ENCODE measurements around the gene CFTR.

Gene CFTR

GRCh38 chr7:117656806-117657205 lies 177.0 kb downstream of the CFTR start:
- DNase-seq = no peak

DNA sequence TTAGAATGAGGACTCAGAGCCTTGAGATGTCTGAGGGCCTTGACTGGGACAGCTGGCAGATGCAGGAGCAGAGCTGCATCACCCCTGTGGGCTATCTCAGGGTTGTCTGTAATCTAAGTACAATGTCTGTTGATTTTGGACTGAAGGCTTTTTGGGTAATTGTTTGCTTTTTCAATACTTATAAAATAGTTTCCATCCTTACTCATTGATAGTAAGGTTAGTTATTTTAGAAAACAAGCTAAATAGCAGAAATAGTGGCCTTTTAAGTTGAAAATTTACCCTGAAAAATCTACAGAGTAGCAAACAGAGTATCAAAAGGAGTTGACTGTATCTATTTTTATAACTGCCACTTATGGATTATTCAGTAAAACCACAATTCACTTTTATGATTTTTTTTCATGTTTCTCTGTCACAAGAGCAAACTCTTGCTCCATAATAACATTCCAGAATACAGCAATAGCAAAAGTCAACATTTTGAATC lies 179.7 kb downstream of the CFTR start:
- DNase-seq = no peak

- no peak for DNase-seq
These were observed 181.5 kb downstream of the CFTR start for GRCh38 chr7:117661328-117661727.

GRCh38 chr7:117664047-117664446 lies 184.2 kb downstream of the CFTR start:
- no peak for DNase-seq

DNA sequence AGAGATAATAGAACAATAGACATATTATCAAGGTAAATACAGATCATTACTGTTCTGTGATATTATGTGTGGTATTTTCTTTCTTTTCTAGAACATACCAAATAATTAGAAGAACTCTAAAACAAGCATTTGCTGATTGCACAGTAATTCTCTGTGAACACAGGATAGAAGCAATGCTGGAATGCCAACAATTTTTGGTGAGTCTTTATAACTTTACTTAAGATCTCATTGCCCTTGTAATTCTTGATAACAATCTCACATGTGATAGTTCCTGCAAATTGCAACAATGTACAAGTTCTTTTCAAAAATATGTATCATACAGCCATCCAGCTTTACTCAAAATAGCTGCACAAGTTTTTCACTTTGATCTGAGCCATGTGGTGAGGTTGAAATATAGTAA lies 185.5 kb downstream of the CFTR start:
- no peak for DNase-seq

DNA sequence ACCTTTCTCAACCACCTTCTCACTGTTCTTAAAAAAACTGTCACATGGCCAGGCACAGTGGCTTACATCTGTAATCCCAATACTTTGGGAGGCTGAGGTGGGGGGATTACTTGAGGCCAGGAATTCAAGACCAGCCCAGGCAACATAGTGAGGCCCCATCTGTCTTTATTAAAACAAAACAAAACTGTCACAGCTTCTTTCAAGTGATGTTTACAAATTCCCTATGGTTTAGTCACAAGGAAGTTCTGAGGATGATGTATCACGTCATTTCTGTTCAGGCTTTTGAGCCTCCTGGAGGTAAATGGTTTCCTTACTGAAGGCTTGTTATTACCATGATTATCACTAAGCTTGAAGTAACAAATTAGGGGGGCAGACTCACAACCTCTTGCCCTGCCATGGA lies 186.2 kb downstream of the CFTR start:
- no peak for DNase-seq

DNA sequence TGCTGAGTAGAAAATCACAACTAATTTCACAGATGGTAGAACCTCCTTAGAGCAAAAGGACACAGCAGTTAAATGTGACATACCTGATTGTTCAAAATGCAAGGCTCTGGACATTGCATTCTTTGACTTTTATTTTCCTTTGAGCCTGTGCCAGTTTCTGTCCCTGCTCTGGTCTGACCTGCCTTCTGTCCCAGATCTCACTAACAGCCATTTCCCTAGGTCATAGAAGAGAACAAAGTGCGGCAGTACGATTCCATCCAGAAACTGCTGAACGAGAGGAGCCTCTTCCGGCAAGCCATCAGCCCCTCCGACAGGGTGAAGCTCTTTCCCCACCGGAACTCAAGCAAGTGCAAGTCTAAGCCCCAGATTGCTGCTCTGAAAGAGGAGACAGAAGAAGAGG lies 186.9 kb downstream of the CFTR start:
- DNase-seq = no peak

GRCh38 chr7:117667456-117667855 lies 187.6 kb downstream of the CFTR start:
- DNase-seq = no peak

GRCh38 chr7:117669818-117670217 lies 190.0 kb downstream of the CFTR start:
- no peak for DNase-seq

- DNase-seq = no peak
These were observed 192.6 kb downstream of the CFTR start for GRCh38 chr7:117672453-117672852.

DNA sequence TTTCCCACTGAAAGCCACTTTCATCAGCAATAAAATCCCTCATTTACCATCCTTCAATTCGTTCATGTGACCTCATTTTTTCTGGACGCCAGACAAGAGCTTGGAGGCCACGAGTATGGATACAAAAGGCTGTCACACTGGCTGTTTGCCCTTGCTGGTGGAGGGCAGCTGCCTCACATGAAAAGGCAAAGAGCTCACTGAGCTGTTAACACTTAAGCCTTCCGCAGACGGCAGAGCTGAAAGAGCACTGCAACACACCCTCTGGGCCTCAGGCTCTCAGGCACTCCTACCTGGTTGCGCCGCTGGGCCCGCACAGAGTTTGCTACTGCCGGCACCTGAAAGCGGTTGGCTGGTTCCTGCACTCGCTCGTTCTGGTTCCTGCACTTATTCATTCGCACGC lies 193.5 kb downstream of the CFTR start:
- no peak for DNase-seq

- DNase-seq = no peak
These were observed 194.0 kb downstream of the CFTR start for GRCh38 chr7:117673839-117674238.

DNA sequence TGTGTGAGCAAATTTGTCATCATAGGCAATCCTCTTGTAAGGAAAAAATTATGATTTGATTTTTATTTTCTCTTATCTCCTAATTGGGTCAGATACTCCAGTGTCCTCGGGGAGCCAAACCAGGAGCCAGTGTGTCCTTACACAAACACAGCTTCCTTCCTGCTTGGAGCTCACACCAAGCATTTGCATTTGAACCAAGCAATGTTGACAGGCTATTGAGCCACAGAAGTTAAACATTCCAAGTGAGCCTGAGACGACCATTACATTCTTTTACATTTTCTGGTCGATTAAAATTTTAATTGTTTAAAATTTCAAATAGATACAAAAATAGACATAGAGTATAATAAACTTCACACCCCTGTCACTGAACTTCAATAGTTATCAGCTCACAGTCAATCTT lies 194.8 kb downstream of the CFTR start:
- no peak for DNase-seq

- no peak for DNase-seq
These were observed 195.9 kb downstream of the CFTR start for GRCh38 chr7:117675497-117676435.

GRCh38 chr7:117679120-117679519 lies 199.3 kb downstream of the CFTR start:
- no peak for DNase-seq

DNA sequence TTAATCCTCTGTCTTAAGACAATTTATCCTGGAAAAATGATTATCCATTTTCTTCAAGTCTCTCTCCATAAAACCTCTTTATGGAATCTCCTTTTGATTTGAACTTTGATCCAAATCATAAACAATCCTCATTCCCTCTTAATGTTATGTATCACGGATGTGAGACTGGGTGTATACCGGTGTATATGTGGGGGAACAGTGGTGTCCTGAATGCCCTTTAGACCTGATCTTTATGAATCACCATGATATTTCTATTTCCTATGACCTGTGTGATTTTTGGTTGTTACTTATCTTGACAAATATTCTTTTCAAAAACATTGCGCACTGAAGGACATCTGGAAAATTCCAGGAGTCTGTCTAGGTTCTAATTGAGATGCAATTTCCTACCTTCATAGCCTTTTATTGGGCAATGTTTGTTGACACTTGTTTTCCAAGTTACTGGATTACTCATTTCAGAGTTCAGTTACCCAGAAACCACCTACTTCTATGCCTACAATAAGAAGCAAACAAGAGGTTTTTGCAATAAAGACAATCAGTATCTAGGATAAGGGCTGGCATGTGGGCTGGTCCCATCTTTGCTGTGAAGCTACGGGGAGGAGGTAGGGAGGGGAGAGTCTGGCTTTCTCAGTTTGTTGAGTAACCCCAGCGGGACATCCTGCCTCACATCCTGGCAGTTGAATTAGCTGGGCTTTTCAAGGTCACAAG lies 203.0 kb downstream of the CFTR start:
- no peak for DNase-seq

GRCh38 chr7:117683430-117684175 lies 203.8 kb downstream of the CFTR start:
- DNase-seq = no peak

DNA sequence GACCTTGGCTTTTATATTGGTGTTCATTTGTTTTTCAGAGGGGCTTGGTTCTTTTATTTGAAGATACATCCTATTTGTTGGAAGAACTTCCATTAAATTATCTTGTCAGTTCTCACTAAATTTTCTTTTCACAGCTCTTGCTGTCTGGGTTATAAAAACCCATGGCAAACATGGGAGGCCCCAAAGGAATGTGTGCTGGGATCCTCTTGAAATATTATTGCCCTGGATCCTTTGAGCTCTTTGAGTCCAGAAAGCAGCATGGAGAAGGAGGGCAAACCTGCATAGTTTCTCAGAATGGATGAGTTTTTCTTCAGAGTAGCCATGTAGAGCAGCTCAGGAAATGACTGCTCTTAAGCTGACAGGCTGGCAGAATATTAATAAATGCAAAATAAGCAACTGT lies 206.0 kb downstream of the CFTR start:
- DNase-seq = no peak

DNA sequence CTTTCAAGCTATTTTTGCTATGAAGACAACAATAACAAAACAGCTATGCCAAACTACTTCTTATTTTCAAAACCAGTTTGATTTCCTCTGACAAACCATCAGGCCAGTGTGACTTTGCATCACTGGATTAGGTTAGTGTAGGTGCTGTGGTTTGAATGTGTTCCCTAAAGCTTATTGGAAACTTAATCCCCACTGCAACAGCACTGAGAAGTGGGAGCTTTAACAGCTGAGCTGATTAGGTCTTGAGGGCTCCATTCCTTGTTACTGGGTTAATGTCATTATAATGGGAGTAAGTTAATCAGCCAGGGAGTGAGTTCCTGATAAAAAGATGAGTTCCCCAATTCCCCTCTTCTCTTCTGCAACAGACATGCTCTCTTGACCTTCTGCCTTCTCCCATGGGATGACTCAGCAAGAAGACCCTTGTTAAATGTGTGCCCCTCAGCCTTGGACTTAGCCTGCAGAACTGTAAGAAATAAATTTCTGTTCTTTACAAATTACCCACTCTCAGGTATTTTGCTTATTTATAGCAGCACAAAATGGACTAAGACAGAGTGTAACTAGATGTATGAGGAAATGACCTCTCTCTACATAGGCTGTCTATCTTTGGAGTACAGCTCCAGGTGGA lies 206.6 kb downstream of the CFTR start:
- no peak for DNase-seq

DNA sequence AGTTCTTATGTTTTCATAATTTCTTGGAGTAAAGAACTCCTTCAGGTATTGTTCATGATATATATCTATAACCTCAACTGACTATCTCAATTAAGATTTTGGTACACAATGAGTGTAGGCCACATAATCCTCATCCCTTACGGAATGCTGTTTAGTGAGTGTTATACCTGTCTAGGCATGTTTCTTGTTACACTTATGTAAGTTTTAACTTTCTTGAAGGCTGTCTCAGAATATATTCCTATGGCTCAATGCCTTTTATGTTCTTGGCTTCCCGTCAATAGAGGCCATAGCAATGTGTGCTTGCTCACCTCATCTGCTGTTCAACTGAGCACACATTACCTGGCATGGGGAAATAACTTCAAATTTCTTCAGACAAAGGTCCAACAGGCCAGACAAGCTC lies 208.3 kb downstream of the CFTR start:
- DNase-seq = no peak

DNA sequence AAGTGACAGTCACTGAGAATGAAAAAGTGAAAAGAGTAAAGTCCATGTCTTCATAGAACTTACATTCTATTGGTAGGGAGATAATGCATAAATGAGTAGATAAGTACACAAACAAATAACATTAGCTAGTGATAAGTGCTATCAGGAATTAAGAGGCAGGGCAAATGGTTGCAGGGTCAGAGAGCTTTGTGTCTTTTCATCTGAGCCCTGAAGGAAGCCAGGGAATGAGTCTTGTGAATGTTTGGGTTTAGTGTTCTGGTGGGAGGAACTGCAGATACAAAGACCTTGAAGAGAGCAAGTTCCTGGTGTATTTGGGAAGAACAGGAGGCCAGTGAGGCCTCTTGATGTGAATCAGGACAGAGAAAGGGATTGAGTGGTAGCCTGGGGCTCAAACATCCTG lies 209.6 kb downstream of the CFTR start:
- DNase-seq = no peak

DNA sequence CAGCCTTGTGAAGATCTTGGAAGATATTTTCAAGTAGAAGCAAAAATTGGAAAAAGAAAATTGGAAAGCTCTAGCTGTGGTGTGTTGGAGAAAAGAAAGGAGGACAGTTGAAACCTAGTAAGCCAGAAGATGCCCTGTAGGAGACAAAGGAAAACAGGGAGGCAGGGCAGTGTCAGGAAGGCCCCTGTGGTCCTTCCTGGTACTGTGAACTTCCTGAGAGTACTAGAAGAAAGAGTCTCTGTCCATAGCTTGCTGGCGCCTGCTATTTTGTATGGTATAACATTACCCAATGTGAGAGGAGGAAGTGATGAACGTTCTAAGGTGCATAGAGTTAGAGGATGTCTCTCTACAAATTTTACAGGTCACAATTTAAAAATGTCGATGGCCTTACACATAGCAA lies 210.3 kb downstream of the CFTR start:
- DNase-seq = no peak

GRCh38 chr7:117692338-117692737 lies 212.5 kb downstream of the CFTR start:
- DNase-seq = no peak
